A549 (cell line): ENCODE data around the gene FLVCR2. TPM values are rescaled to one million over a fixed set of nuclear protein-coding genes. Genes with fewer than 3 reads are reported as not detected.

Experiments
- ATAC-seq, 2 experiments: fragments of 200-7000 bp in 1 of 2; fragments of >200 bp in 1 of 2; cut with Nextera tagmentation in 1 of 2; cut with Tn5 transposase in 1 of 2; 3 replicates each; pipeline versions ENCODE4 v1.8.0 to v1.9.1; 2018 to 2020; ENCODE audit warnings: mild to moderate bottlenecking in 1 of 2, moderate library complexity in 1 of 2
- CTCF ChIA-PET: fragments of 300-600 bp; sonication (Branson Sonifier 250); formaldehyde crosslinking; extraction: SDS; loops from one replicate; lab custom pipeline; 2021; ENCODE audit warnings: antibody characterized with exemption, inconsistent platforms; lab: Yijun Ruan, JAX
- POLR2A ChIA-PET: fragments of 350-600 bp; formaldehyde crosslinking; extraction: SDS; loops from one replicate; lab custom pipeline; 2021; ENCODE audit warnings: antibody characterized with exemption, inconsistent platforms; lab: Yijun Ruan, JAX
- DNase-seq, 2 experiments: peaks; one replicate each; pipeline versions ENCODE4 v3.0.0 to v3.0.0-alpha.2; 2011 to 2016; ENCODE audit warnings: low read depth in 1 of 2, low spot score in 1 of 2
- FAIRE-seq: peaks from 2 replicates; lab custom pipeline; 2011; peaks lifted over from hg19 to GRCh38; lab: Jason Lieb, UNC
- H3K27ac ChIP-seq, 2 experiments: fragments of >200 bp; sonication (Bioruptor Twin); formaldehyde crosslinking; 3 replicates each; pipeline ENCODE4 v1.5.1; 2016 to 2017
- H3K4me1 ChIP-seq: fragments of >200 bp; sonication (Bioruptor Twin); formaldehyde crosslinking; 3 replicates; pipeline ENCODE4 v1.6.1; 2016
- H3K4me2 ChIP-seq: fragments of >200 bp; sonication (Bioruptor Twin); formaldehyde crosslinking; 3 replicates; pipeline ENCODE4 v1.6.1; 2016
- H3K4me3 ChIP-seq: fragments of >200 bp; sonication (Bioruptor Twin); formaldehyde crosslinking; 3 replicates; pipeline ENCODE4 v1.5.1; 2016
- H3K9me3 ChIP-seq: fragments of >200 bp; sonication (Bioruptor Twin); formaldehyde crosslinking; 3 replicates; pipeline ENCODE4 v1.6.1; 2016
- ATOH8 ChIP-seq: fragments of 250-450 bp; sonication (Bioruptor Pico); IDR thresholded peaks from 2 replicates; pipeline ENCODE4 v1.5.0; 2020; ENCODE audit warnings: low read depth, mild to moderate bottlenecking, moderate library complexity
- BHLHE40 ChIP-seq: IDR thresholded peaks from 2 replicates; pipeline ENCODE4 v1.6.1; 2012; ENCODE audit warnings: low read depth, low read length, inconsistent platforms
- CBX2 ChIP-seq: fragments of 200-600 bp; sonication (generic); IDR thresholded peaks from 2 replicates; pipeline ENCODE4 v1.6.1; 2016; ENCODE audit warnings: low read depth, mild to moderate bottlenecking, borderline replicate concordance
- CBX8 ChIP-seq: fragments of 200-600 bp; sonication (generic); IDR thresholded peaks from 2 replicates; pipeline ENCODE4 v1.6.1; 2016
- CEBPB ChIP-seq, 2 experiments: fragments of >200 bp in 1 of 2; sonication (Bioruptor Twin) in 1 of 2; formaldehyde crosslinking in 1 of 2; IDR thresholded peaks; 2 replicates each; pipeline ENCODE4 v1.6.1; 2012 to 2016
- CHD2 ChIP-seq: fragments of 150-350 bp; IDR thresholded peaks from 2 replicates; pipeline ENCODE4 v1.6.1; 2014; ENCODE audit warnings: low read length; ENCODE audit not compliant: partially characterized antibody
- CHD4 ChIP-seq: fragments of 200-600 bp; sonication (generic); IDR thresholded peaks from 2 replicates; pipeline ENCODE4 v1.6.1; 2016; ENCODE audit warnings: antibody characterized with exemption, mild to moderate bottlenecking, borderline replicate concordance
- E2F6 ChIP-seq: IDR thresholded peaks from 2 replicates; pipeline ENCODE4 v1.6.1; 2012; ENCODE audit warnings: low read depth, borderline replicate concordance
- EHMT2 ChIP-seq: fragments of 200-600 bp; sonication (generic); IDR thresholded peaks from 2 replicates; pipeline ENCODE4 v1.6.1; 2016; ENCODE audit warnings: antibody characterized with exemption, low read depth, mild to moderate bottlenecking, moderate library complexity
- EP300 ChIP-seq, 2 experiments: fragments of >200 bp; sonication (Bioruptor Twin); formaldehyde crosslinking; IDR thresholded peaks; 2 replicates in 1 of 2; 3 replicates in 1 of 2; pipeline ENCODE4 v1.6.1; 2016 to 2017
- ESRRA ChIP-seq: fragments of 150-350 bp; IDR thresholded peaks from 2 replicates; pipeline ENCODE4 v1.6.1; 2014; ENCODE audit warnings: mild to moderate bottlenecking, low read length, borderline replicate concordance
- FOSB ChIP-seq: fragments of 250-450 bp; sonication (Bioruptor Pico); IDR thresholded peaks from 2 replicates; pipeline ENCODE4 v1.5.0; 2020; ENCODE audit warnings: mild to moderate bottlenecking, moderate library complexity
- FOXS1 ChIP-seq: fragments of 250-450 bp; sonication (Bioruptor Pico); IDR thresholded peaks from 2 replicates; pipeline ENCODE4 v1.5.0; 2020; ENCODE audit warnings: mild to moderate bottlenecking, moderate library complexity
- HDAC2 ChIP-seq: fragments of 200-600 bp; sonication (generic); IDR thresholded peaks from 2 replicates; pipeline ENCODE4 v1.6.1; 2016
- HEYL ChIP-seq: fragments of 250-450 bp; sonication (Bioruptor Pico); IDR thresholded peaks from 2 replicates; pipeline ENCODE4 v1.8.0; 2021; ENCODE audit warnings: mild to moderate bottlenecking, moderate library complexity
- HOXA7 ChIP-seq: fragments of 250-450 bp; sonication (Bioruptor Pico); IDR thresholded peaks from 2 replicates; pipeline ENCODE4 v1.5.0; 2020; ENCODE audit warnings: mild to moderate bottlenecking, moderate library complexity
- HOXB13 ChIP-seq: fragments of 250-450 bp; sonication (Bioruptor Pico); IDR thresholded peaks from 2 replicates; pipeline ENCODE4 v1.5.0; 2020; ENCODE audit warnings: low read depth, mild to moderate bottlenecking, moderate library complexity
- JUN ChIP-seq, 2 experiments: fragments of >200 bp; sonication (Bioruptor Twin); formaldehyde crosslinking; IDR thresholded peaks; 2 replicates in 1 of 2; 3 replicates in 1 of 2; pipeline ENCODE4 v1.6.1; 2016 to 2017
- JUNB ChIP-seq: fragments of >200 bp; sonication (Bioruptor Twin); formaldehyde crosslinking; IDR thresholded peaks from 2 replicates; pipeline ENCODE4 v1.6.1; 2016
- KDM1A ChIP-seq: fragments of 200-600 bp; sonication (generic); IDR thresholded peaks from 2 replicates; pipeline ENCODE4 v1.6.1; 2016; ENCODE audit warnings: low read depth, mild to moderate bottlenecking
- NFE2L2 ChIP-seq: fragments of 150-350 bp; conservative IDR thresholded peaks from 2 replicates; pipeline ENCODE4 v1.6.1; 2014; ENCODE audit warnings: low read length
- NPAS2 ChIP-seq: fragments of 250-450 bp; sonication (Bioruptor Pico); IDR thresholded peaks from 2 replicates; pipeline ENCODE4 v1.8.0; 2022; ENCODE audit warnings: mild to moderate bottlenecking, moderate library complexity, borderline replicate concordance
- NR3C1 ChIP-seq: fragments of >200 bp; sonication (Bioruptor Twin); formaldehyde crosslinking; IDR thresholded peaks from 3 replicates; pipeline ENCODE4 v1.6.1; 2017
- PHF8 ChIP-seq: fragments of 200-600 bp; sonication (generic); IDR thresholded peaks from 2 replicates; pipeline ENCODE4 v1.6.1; 2016; ENCODE audit warnings: low read depth, mild to moderate bottlenecking, antibody characterized with exemption, moderate library complexity, borderline replicate concordance
- RAD21 ChIP-seq, 2 experiments: fragments of >200 bp in 1 of 2; sonication (Bioruptor Twin) in 1 of 2; formaldehyde crosslinking in 1 of 2; IDR thresholded peaks in 1 of 2; conservative IDR thresholded peaks in 1 of 2; 2 replicates in 1 of 2; 3 replicates in 1 of 2; pipeline ENCODE4 v1.6.1; 2012 to 2018; ENCODE audit warnings: inconsistent platforms in 1 of 2
- RARB ChIP-seq: fragments of 250-450 bp; sonication (Bioruptor Pico); IDR thresholded peaks from 2 replicates; pipeline ENCODE4 v1.8.0; 2021; ENCODE audit warnings: mild to moderate bottlenecking, moderate library complexity
- RCOR1 ChIP-seq: fragments of 150-350 bp; IDR thresholded peaks from 2 replicates; pipeline ENCODE4 v1.6.1; 2014; ENCODE audit warnings: antibody characterized with exemption, low read length, low read depth
- RFX5 ChIP-seq: fragments of 450-650 bp; IDR thresholded peaks from 2 replicates; pipeline ENCODE4 v1.7.1; 2014; ENCODE audit warnings: antibody characterized with exemption, mild to moderate bottlenecking, moderate library complexity
- SREBF2 ChIP-seq: fragments of 450-650 bp; IDR thresholded peaks from 2 replicates; pipeline ENCODE4 v1.6.1; 2014; ENCODE audit warnings: mild to moderate bottlenecking, moderate library complexity
- USF2 ChIP-seq: fragments of 450-650 bp; IDR thresholded peaks from 2 replicates; pipeline ENCODE4 v1.6.1; 2014; ENCODE audit warnings: antibody characterized with exemption
- ZFP36 ChIP-seq: fragments of 450-650 bp; IDR thresholded peaks from 2 replicates; pipeline ENCODE4 v1.6.1; 2014; ENCODE audit warnings: borderline replicate concordance; ENCODE audit not compliant: partially characterized antibody
- WGBS: methylation state at CpG from one replicate; pipeline ENCODE4 v1.1.6; 2017; ENCODE audit errors: missing lambda C conversion rate; 5-methylcytosine and 5-hydroxymethylcytosine counted together
- polyA plus RNA-seq, 4 experiments: library from polyadenylated mRNA; depleted of rRNA in 3 of 4; stranded (reverse); fragments of >200 nt; fragmentation: RNase III in 1 of 4; extraction: RNeasy Plus Mini Kit Qiagen cat#74134 plus additional on column Dnase treatment in 1 of 4; gene quantifications; 2 replicates in 3 of 4; 3 replicates in 1 of 4; pipeline ENCODE4 v1.2.3, GENCODE V29; 2011 to 2017
- TF ChIP-seq, protein P1 (sequence below): fragments of 150-350 bp; IDR thresholded peaks from 2 replicates; pipeline ENCODE4 v1.6.1; 2014; ENCODE audit warnings: low read depth, mild to moderate bottlenecking, low read length
- TF ChIP-seq, protein P2 (sequence below): IDR thresholded peaks from 2 replicates; pipeline ENCODE4 v1.6.1; 2012

Gene FLVCR2
- polyA plus RNA-seq, 2 of the 4 experiments (the other 2 are of a cell fraction): 3.8 to 3.9 TPM

DNA sequence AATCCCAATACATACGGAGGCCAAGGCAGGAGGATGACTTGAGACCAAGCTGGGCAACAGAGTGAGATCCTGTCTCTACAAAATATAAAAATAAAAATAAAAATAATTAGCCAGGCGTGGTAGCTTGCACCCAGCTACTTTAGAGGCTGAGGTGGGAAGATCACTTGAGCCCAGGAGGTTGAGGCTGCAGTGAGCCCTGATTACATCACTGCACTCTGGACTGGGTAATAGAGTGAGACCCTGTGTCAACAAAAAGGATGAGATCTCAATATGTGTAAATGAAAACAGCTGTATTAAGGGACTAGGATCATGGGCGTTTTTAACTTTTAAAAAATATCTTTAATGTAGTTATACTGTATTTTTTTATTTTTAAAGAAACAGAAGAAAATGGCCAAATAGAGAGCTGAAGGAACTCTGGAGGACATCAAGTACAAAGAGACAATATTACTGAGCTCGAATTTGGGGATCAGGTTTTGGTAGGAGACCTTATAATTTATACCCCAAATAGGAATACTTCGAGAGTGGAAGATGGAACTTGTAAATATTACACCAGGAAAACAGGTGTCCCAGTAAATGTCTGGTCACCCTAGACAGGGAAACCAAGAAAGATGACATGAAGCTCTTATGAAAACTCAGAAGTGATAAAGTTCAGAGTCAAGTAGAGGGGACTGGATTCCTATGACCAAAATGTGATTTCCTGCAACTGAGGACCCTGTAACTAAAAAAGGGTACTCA, 43.1 kb upstream of the FLVCR2 start (continued):
- TF ChIP-seq HOXB13 (CRISPR knock-in tag) (peak; percentile 51; the same call in 1 of the 2 replicates), ESRRA (no peak), USF2 (no peak), RCOR1 (no peak), ZFP36 (no peak), RAD21 (conservative IDR thresholded peaks at IDR 0.05 in 1 of 2, IDR thresholded peaks at IDR 0.05 in 1 of 2) (no peak), BHLHE40 (no peak), FOXS1 (CRISPR knock-in tag) (0 out of 2 replicates have a peak, but pooled peaks have one; percentile 60), JUN (IDR thresholded peaks at IDR 0.05) (no peak), NPAS2 (CRISPR knock-in tag) (no peak), CHD2 (no peak), ATOH8 (CRISPR knock-in tag) (peak; percentile 83; the same call in 1 of the 2 replicates), CEBPB (IDR thresholded peaks at IDR 0.05) (no peak), EP300 (IDR thresholded peaks at IDR 0.05) (no peak), RFX5 (no peak), NR3C1 (no peak), CBX8 (no peak), SREBF2 (no peak), HDAC2 (no peak), KDM1A (no peak), HEYL (peak; percentile 80; the same call in 1 of the 2 replicates), PHF8 (no peak)
- TF ChIP-seq, protein P1, sequence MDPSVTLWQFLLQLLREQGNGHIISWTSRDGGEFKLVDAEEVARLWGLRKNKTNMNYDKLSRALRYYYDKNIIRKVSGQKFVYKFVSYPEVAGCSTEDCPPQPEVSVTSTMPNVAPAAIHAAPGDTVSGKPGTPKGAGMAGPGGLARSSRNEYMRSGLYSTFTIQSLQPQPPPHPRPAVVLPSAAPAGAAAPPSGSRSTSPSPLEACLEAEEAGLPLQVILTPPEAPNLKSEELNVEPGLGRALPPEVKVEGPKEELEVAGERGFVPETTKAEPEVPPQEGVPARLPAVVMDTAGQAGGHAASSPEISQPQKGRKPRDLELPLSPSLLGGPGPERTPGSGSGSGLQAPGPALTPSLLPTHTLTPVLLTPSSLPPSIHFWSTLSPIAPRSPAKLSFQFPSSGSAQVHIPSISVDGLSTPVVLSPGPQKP: no peak
- TF ChIP-seq, protein P2, sequence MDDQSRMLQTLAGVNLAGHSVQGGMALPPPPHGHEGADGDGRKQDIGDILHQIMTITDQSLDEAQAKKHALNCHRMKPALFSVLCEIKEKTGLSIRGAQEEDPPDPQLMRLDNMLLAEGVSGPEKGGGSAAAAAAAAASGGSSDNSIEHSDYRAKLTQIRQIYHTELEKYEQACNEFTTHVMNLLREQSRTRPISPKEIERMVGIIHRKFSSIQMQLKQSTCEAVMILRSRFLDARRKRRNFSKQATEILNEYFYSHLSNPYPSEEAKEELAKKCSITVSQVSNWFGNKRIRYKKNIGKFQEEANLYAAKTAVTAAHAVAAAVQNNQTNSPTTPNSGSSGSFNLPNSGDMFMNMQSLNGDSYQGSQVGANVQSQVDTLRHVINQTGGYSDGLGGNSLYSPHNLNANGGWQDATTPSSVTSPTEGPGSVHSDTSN: no peak
- TF ChIP-seq, all 56 proteins: peak for 7

- 91% methylated on average over 4 of the region's 4 CpGs for WGBS
- FAIRE-seq (no peak), DNase-seq (no peak), ATAC-seq (no peak)
- Histone ChIP-seq H3K9me3 (no peaks in the 10 kb centered on the region), H3K4me2 (peak overlapping the region; percentile 59), H3K4me3 (no peak overlapping the region), H3K27ac (peak overlapping the region; percentile 89 to 96), H3K4me1 (peaks cover 45% of the 10 kb centered on the region)
- TF ChIP-seq FOSB (CRISPR knock-in tag) (no peak), ESRRA (no peak), NPAS2 (CRISPR knock-in tag) (no peak), PHF8 (no peak), EHMT2 (no peak), JUNB (no peak), HOXA7 (CRISPR knock-in tag) (no peak), CHD4 (no peak), HOXB13 (CRISPR knock-in tag) (no peak), EP300 (IDR thresholded peaks at IDR 0.05) (no peak), E2F6 (no peak), NFE2L2 (no peak), RARB (CRISPR knock-in tag) (no peak), CBX2 (no peak)
- TF ChIP-seq, protein P2: no peak
- ChIA-PET CTCF (interaction anchor here (0.6 to 5.0 kb wide), 4 partner anchors 10 to 405 kb away, joined by 3 to 35 read pairs (median 6); no protein-coding TSS in a partner anchor), POLR2A (no interaction called here)
Measured at GRCh38 chr14:75537071-75537470, 41.3 kb upstream of the FLVCR2 start.
